Activated naive CD8-positive, alpha-beta T cell treated with anti-CD3 and anti-CD28 coated beads for 36 hours (primary cell): Measurements from ENCODE around the gene CHP2. TPM values are rescaled to one million over a fixed set of nuclear protein-coding genes. Genes with fewer than 3 reads are reported as not detected.

Experiments used
- total RNA-seq, 2 experiments: library from RNA; stranded (reverse); gene quantifications; one replicate each; pipeline ENCODE4 v1.2.3, GENCODE V29; 2021

The CHP2 gene
- total RNA-seq, 2 experiments from 2014 or later = not detected

Other genes with a start within 250 kb of the CHP2 start
- 10 to 100 TPM; 70.9 to 80.9 TPM for gene GGA2, start 244.5 kb upstream of the CHP2 start, total RNA-seq
- 10 to 100 TPM; 25.2 to 30.4 TPM for gene EARS2, start 197.7 kb upstream of the CHP2 start, total RNA-seq
- gene UBFD1, start 197.3 kb upstream of the CHP2 start, total RNA-seq = 10 to 100 TPM; 60.4 to 62.7 TPM
- gene NDUFAB1, start 158.7 kb upstream of the CHP2 start, total RNA-seq = 100 to 1,000 TPM; 175 to 183 TPM
- 10 to 100 TPM; 30.9 to 32.4 TPM for gene PALB2, start 113.7 kb upstream of the CHP2 start, total RNA-seq
- gene DCTN5, start 113.6 kb upstream of the CHP2 start, total RNA-seq = 10 to 100 TPM; 81.3 to 88.0 TPM
- 10 to 100 TPM; 96.5 to 97.8 TPM for gene PLK1, start 76.1 kb upstream of the CHP2 start, total RNA-seq
- gene ERN2, start 41.8 kb upstream of the CHP2 start, total RNA-seq = not detected
- gene PRKCB, start 81.0 kb downstream of the CHP2 start, total RNA-seq = 10 to 100 TPM; 75.8 to 82.6 TPM